ENCODE measurements around the gene CCNL1.

The CCNL1 gene

DNA sequence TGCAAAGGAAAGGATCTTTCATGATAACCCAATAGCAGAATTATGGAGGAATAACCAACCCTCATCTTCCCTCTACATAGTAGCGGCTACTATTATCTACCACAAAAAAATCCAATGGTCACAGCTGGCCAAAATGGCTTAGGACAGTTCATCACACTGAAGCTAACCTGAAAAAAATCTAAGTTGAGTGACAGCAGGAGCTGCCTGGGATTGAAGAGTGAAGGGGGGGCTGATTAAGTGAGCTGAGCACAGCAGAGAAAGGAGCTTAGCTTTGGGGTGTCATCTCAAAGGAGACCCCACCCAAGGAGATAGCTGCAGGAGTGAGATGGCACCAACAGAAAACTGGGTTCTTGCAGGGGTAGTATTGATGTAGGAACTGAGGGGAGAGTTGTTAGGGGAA is 33.6 kb downstream of the CCNL1 start:
- no peak for DNase-seq (ENCODE audit: low read depth in 3 of 3, low spot score in 1 of 3)

DNA sequence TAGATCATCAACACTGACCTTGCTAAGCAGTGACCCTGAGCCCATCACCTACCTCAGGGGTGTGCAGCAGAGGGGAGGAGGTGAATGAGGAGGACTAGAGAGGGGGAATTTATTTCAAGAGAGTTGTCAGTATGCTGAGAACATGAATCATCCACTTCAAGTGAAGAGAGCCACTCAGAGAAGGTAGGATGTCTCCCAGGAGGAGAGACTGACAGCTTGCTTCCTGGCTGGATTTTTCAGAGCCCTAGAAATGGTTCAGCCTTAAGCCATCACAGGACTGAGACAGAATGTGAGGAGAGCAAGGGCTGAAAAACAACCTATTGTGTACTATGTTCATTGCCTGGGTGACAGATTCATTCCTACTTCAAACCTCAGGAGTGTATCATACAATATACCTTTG is 34.8 kb downstream of the CCNL1 start:
- no peak for DNase-seq (ENCODE audit: low read depth in 3 of 3, low spot score in 1 of 3)

DNA sequence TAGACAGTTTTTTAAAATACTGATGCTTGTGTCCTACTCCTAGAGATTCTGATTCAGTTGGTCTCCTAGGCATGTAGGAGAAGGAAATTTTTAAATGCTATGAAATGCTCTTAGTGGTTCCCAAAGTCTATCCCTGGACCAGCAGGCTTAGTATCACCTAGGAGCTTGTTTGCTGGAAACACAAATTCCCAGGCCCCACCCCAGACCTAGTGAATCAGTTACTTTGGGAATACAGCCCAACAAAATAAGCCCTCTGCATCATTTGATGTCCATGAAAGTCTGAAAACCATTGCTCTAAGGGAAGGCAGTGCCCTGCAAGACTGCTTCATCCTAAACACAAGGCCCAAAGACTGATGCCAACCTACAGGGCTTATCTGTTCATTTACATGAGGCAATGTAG is 36.3 kb downstream of the CCNL1 start:
- no peak for DNase-seq (ENCODE audit: low read depth in 3 of 3, low spot score in 1 of 3)

DNA sequence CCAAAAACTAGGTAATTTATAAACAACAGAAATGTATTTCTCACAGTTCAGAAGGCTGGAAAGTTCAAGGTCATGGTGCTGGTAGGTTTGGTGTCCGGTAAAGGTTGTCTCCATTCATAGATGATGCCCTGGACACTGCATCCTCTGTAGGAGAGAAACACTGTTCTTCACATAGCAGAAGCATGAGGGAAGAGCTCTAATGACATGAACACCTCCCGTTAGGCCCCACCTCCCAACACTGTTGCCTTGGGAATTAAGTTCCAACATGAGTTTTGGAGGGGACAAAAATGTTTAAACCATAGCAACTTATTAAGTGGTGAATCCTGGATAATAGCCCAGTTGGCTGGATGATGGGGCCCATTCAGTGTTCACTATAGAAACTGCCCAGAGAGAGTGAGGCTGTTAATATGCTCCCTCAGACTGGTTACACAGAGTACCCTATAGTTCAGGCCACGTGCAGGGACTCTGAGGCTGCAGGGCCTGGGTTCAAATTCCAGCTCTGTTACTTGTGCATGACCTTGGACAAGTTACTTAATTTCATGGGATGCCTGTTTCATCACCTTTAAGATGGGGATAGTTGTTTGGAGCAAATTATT is 37.0 kb downstream of the CCNL1 start:
- no peak for DNase-seq (ENCODE audit: low read depth in 3 of 3, low spot score in 1 of 3)

DNA sequence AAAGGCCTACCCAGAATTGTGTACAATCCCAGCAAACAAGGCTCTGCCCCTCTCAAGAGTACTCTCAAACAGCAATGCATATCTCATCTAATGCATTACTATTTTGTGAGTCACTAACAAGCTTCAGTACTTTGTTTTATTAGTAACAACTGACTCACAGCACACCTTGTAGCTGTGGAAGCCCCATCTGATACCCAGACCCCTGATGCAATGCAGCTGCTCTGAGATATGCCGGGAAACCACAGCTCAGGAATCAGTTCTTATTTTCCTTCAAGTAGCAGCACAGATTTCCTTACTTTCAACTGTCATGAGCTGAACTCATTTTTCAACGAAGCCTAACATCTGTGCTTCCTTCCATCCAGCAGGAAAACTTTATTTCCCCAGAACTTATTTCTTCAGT is 37.8 kb downstream of the CCNL1 start:
- no peak for DNase-seq (ENCODE audit: low read depth in 3 of 3, low spot score in 1 of 3)

DNA sequence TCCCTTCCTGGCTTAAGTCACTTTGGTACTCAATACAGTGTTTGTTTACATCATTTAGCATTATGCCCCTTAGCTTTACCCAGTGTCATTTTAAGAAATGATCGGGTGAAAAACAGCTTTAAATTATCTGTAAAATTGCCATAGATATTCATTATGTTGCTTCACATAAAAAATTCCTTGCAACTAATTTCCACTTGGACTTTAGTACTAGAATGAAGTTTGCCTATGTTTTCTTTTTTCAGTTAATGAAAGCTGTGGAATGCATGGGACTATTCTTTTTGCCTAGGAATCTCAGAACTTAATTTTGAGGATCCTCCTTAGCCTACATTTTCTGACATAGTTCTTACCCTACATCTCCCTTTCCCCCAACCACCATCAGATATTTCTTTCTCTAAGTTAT is 38.4 kb downstream of the CCNL1 start:
- DNase-seq (ENCODE audit: low read depth in 3 of 3, low spot score in 1 of 3) = no peak

DNA sequence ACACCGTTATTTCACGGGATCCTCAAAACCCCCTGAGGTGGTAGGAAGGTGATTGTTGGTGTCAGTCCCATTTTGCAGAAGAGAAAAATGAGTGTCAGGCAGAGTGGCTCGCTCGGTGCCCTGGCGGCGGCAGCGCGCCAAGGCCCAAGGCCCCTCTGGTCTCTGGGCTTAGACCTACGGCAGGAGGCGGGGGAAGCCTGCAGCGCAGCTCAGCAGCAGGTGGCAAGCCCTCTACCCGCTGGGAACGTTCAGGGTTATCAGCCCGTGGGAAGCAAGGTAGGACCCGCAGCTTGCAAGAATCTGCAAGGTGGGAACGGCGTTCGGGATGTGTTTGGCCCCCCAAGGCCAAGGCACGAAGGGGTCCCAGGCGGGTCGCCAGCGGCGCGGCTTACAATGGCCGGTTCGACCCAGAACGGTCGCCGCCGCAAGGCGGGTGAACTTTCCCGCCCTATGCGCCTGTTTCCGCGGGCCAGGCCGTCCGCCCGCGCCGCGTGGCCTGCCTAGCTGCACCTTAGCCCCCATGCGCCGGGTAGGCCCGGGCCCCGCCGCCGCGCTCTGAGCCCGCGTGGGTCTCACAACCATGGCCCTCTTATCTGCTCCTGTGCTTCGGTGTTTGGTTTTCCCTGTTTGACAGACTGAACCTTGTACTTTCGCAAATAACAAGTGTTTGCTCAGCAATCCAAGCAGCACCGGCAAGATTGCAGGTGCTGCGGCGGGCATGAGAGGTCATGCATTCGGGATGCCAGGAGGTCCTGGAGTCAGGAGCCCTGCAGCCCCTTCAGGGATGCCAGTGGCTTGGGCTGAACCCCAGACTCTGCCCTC is 39.7 kb downstream of the CCNL1 start:
- DNase-seq (ENCODE audit: low read depth in 3 of 3, low spot score in 1 of 3) = no peak

DNA sequence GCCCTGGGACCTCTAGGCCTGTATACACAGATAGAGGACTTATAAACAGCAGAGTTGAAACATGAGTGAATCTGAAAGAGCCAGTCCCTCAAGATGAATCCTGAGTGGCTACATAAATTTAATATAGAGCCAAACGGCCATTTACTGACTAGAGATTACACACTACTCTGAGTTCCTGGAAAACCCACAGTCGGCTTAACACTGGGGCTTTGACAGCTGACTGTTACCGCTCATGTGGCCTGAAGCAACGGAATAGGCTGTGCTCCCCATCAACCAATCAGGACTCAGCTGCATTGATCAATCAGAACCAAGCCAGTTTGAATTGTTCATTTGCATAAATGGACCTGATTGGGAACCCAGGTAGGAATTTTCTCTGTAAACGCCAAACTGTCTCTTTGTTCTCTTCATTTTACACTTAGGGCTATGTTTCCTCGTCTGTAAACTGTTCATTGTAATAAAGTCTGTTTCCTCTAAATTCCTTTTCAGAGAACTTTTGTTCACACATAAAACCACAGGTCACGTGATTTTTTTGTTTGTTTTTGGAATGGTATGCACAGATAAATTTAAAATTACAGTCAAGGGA is 40.5 kb downstream of the CCNL1 start:
- DNase-seq (ENCODE audit: low read depth in 3 of 3, low spot score in 1 of 3) = no peak

DNA sequence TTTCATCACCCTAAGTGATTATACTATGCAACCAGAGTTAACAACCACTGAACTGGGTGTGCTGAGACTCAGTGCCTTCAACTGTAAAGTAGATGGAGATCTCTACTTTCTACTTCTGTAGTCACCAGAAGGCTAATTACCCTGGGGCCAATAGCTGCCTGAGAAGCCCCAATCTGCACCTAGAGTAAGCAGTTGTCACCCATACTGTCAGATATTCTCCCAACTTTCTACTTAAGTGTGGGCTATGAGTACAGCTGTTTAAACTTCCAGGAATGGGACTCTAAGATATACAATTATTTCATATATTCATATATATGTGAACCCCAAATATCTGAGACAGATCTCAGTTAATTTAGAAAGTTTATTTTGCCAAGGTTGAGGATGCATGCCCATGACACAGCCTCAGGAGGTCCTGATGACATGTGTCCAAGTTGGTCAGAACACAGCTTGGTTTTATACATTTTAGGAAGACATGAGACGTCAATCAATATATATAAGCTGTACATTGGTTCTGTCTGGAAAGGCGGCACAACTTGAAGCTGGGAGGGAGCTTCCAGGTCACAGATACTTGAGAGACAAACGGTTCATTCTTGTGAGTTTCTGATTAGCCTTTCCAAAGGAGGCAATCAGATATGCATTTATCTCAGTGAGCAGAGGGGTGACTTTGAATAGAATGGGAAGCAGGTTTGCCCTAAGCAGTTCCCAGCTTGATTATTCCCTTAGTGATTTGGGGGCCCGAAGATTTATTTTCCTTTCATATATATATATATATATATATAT is 41.9 kb downstream of the CCNL1 start:
- no peak for DNase-seq (ENCODE audit: low read depth in 3 of 3, low spot score in 1 of 3)

DNA sequence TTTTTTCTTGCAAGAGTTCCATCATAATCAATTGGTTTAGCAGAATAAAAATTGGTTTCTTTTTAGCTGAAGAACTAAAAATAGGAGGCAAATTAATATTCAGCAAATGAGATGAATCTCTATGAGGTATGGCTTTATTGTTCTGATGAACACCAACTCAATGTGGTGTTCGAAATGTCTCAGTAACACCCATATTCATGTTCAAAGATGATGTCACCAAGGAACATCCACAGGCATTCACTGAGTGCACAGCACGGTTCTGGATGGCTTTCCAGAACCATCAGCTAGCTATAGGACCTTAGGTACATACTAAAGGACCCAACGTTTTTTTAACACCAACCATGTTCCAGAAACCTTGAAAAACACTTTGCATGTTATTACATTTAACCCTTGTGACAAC is 42.7 kb downstream of the CCNL1 start:
- no peak for DNase-seq (ENCODE audit: low read depth in 3 of 3, low spot score in 1 of 3)

DNA sequence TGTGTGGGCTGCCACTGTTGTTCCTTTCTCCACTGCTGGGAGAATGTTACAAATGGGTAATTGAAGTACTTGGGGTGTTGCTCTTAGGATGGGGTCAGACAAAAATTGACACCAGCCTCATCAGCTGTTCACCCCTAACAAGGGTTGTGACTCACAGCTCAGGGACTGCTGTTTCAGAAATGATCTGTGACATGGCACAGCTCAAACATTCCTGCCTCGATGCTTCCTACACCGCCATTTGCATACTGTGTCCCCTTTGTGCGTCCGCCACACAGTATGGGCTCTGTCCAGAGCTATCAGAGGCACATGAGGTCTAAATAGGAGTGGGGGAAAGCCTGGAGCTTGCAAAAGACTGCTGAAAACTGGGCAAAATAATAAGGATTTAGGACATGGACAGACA is 43.9 kb downstream of the CCNL1 start:
- DNase-seq (ENCODE audit: low read depth in 3 of 3, low spot score in 1 of 3) = no peak

DNA sequence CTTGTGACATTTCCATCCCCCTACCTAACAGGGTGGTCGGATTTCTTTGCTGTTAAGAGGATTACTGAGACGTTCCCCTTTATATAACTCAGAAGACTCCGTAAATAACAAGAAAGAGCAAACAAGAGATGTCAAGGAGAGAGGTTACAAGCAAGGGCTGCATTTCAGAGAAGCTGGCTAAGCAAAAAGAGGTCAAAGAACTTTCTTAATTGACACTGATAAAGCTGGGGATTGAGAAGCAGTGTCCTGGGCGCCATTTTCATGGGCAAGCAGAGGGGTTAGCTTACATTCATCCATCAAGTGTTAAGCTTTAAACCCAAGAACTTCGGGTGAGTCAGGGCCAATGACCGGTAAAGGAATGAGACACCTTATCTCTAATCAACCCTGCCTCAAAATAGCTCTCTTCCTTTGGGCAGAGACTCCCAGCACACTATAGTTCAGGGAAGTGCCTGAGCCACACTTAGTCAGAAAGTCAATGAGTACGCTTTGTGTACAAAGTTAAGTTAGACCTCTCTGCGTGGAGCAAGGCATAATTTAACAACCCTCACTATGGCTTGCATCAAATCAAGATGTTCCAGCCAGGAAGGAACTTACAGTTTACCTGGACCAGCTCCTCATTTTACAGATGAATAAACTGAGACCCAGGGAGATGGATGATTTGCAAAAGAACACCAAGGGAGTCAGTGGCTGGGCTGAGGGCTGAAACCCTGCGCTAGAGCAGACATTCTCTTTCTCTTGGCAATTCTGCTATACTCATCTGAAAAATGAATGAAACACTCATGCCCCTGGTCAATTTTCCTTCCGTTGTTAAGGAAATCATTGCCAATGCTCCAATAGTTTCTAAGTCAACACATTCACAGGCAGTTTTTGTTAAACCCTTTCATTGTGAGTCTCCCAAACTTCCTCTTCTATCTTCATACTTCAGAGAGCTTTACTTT is 44.6 kb downstream of the CCNL1 start:
- no peak for DNase-seq (ENCODE audit: low read depth in 3 of 3, low spot score in 1 of 3)

DNA sequence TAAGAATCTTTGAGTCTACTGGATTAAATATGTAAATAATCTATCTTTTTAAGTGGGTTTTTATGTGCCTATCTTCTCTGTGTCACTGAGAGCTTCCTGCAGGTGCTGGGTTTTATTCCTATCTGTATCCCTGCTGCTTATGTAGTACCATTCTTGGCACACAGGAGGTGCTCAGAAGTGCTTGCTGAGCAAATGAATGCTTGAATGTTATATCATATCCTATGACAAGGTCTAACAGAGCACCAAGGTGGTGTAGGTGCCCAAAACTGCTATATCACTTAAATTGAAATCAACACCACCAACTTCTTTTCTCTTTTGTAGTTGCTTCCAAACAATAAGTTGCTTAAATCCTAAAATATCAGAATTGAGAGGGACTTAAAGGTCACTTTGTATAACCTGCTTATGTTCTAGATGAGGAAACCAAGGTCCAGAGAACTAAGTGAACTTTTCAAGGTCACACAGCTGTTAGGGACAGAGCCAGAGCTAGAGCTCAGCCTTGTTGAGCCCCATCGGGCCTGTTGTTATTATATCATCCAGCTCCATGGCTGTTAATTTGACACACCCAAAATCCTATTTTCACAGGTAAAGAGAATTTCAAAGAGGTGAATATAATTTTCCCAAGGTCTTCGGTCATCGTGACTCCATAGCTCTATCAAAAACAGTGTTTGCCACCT is 46.0 kb downstream of the CCNL1 start:
- DNase-seq (ENCODE audit: low read depth in 3 of 3, low spot score in 1 of 3) = no peak

DNA sequence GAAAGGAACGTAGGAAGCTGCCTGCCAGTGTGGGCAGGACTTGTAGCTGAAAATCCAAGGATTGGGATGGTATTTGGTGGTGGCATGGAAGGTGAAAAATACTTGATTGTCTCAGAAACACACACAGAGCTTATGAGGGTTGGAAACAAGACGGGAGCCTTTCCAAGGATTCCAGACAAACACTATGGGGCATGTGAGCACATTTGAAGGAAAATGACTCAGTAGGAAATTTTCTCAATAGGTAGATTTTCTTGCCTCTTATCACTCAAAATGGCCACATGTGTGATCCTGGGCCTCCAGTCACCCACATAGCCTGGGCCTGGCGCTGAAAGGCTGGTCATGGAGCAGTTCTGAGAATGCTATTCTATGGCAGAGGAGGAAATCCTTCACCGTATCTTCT is 47.4 kb downstream of the CCNL1 start:
- DNase-seq (ENCODE audit: low read depth in 3 of 3, low spot score in 1 of 3) = no peak

DNA sequence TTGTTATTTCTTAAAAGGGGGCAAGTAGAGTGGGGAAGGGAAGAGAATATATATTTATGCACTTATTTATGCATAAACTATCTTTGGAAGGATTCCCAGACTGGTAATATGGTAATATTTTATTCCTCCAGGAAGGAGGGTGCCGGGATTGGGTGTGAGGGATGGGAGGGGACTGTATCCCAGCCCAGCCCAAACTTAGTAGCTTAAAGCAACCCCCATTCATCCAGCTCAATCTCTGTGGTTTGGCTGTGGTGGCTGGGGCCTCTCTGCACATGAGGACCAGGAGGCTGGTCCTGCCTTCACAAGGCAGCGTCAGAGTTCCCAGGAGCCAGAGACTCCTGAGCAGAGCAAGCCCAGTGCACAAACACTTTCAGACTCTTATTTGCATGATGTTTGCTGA is 48.4 kb downstream of the CCNL1 start:
- DNase-seq (ENCODE audit: low read depth in 3 of 3, low spot score in 1 of 3) = no peak

DNA sequence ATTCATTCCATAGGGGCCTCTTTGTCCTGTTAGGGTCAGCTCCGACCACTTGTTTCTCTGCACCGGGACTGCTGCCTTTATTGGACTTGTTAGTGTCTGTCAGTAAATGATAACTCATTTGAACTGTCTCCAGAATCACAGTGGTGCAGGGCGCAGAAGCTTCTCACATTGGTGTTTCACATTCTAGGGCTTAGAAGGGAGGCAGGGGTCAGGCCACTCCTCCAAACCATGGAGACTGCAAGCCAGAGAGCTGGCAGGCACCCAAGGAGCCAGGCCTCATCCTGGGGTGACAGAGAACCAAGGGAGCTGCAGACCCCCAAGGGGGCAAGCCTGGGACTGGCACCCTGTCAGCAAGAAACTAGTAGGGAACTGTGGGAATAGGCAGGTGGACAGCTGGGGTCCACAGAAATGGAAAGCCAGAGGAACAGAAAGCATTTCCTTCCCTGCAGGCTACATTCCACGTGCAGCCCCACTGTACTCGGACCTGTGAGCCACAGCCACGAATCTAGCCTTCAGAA is 49.1 kb downstream of the CCNL1 start:
- no peak for DNase-seq (ENCODE audit: low read depth in 3 of 3, low spot score in 1 of 3)

DNA sequence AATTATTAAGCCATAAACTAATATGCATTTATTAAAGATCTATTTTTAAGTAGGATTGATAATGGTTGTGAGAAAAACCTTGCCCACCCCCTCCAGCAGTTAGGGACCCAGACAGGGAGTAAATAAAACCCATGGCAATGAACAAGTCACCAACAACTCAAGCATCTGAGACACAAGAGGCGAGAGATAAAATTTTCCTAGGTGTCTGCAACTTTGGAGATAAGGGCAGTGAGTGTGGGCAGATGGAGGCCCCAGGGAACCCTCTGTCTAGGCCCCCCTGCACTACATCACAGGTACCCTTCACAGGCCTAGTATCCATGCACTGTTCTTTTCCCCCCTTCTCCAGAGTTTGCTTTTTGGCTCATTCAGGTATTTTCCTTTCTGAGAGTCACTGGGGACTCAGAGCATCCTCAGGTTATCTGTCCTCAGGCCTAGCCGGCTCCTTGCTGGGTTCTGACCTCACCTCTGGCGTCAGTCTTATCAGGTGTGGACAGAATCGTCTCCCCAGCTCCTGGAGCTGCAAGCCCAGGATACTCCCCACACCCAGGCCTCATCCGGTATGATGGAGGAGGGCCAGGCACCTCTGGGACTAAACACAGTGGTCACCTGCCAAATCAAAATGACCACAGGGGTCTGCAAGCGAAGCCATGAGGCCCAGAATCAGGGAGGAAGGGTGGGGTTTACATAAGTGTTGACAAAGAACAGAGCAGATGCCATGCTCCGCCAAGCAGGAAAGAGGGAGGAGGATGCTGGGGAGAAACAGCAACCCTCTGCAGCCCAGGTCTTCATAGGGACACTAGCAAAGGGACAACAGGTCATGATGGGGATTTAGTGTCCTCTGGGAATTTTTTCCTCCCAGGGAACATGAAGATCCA is 50.4 kb downstream of the CCNL1 start:
- no peak for DNase-seq (ENCODE audit: low read depth in 3 of 3, low spot score in 1 of 3)

DNA sequence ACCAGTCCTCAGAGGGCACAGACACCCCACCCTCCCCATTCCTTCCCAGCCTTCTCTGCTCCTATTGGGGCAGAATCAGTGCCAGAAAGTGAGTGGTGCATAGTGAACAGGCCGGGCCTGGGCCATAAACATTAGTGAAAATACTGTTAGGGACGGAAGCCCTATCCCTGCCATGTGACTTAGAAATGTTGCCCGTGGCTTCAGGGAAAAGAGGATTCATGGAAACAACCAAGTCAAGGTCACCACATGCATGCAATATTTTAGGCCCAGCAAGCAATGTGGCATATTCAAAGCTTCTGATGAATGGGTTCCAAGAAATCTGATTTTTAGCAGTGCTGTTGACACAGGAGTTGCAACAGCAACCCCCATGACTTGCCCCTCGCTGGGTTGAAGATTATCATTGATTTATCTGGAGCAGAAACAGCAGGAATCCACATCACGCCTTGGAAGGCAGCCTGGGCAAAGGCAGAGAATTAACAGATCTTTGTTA is 52.3 kb downstream of the CCNL1 start:
- no peak for DNase-seq (ENCODE audit: low read depth in 3 of 3, low spot score in 1 of 3)

DNA sequence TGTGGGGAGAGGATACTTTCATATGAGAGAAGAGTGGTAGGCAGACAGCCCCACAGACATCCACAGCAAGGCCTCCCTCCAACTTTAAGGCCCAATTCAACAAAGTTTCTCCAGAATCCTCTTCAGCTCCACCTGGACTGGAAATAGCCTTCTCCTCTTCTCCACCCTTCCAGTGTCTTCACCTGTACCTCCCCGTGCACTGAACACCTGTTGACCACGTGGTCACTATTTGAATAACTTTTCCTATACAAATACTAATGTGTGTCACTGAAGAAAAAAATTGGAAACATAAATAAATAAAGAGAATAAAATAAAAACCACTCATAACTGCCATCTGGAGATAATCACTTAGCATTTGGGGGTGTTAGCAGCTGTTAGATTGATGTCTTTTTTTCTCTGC is 52.9 kb downstream of the CCNL1 start:
- DNase-seq (ENCODE audit: low read depth in 3 of 3, low spot score in 1 of 3) = no peak

Data from stimulated activated CD4-positive, alpha-beta T cell treated with anti-CD3 and anti-CD28 coated beads, TNF-alpha, amount 100 ng/mL, for 1 hour (primary cell).